GM08714 (cell line): ENCODE results near the gene CLDN25.
"Not testable (repeated sequence)": the region's sequence is repeated elsewhere in the genome, so short reads cannot be mapped to it uniquely, and the experiment has no call there.

ENCODE experiments used
- H3K4me3 ChIP-seq: fragments of 200-500 bp; sonication (Bioruptor generic); 2 replicates; pipeline ENCODE4 v1.5.1; 2014; ENCODE audit warnings: mild to moderate bottlenecking, low read length, inconsistent platforms
- ZNF274 ChIP-seq: IDR thresholded peaks from 2 replicates; pipeline ENCODE4 v1.6.1; 2012; ENCODE audit warnings: mild to moderate bottlenecking, low read depth, low read length

The CLDN25 gene

GRCh38 chr11:113779496-113779895, at the start of gene CLDN25:
CLDN25 (plus strand) TSS chr11:113779796; CDS start chr11:113779796, 0 bp downstream.
- no peak within 1 kb of the TSS for H3K4me3 ChIP-seq
- TF ChIP-seq ZNF274: no peak

GRCh38 chr11:113730887-113731726, 48.5 kb upstream of the CLDN25 start:
- TF ChIP-seq ZNF274: no peak
- H3K4me3 ChIP-seq: no peak overlapping the region

GRCh38 chr11:113732092-113732491, 47.5 kb upstream of the CLDN25 start:
- no peak for TF ChIP-seq ZNF274
- no peak overlapping the region for H3K4me3 ChIP-seq

GRCh38 chr11:113736323-113736722, 43.3 kb upstream of the CLDN25 start:
- no peak overlapping the region for H3K4me3 ChIP-seq
- no peak for TF ChIP-seq ZNF274

GRCh38 chr11:113752932-113753331, 26.7 kb upstream of the CLDN25 start:
- H3K4me3 ChIP-seq: no peak overlapping the region
- TF ChIP-seq ZNF274: no peak

GRCh38 chr11:113760241-113760640, 19.4 kb upstream of the CLDN25 start:
- TF ChIP-seq ZNF274: no peak
- no peak overlapping the region for H3K4me3 ChIP-seq

GRCh38 chr11:113763040-113763439, 16.6 kb upstream of the CLDN25 start:
- not testable (repeated sequence) for H3K4me3 ChIP-seq

- TF ChIP-seq ZNF274: no peak
- H3K4me3 ChIP-seq: no peak overlapping the region
Measured at GRCh38 chr11:113764527-113765219, 14.9 kb upstream of the CLDN25 start.

GRCh38 chr11:113771964-113772363, 7.6 kb upstream of the CLDN25 start:
- TF ChIP-seq ZNF274: no peak
- no peak overlapping the region; the same call in 1 of the 2 replicates for H3K4me3 ChIP-seq

- H3K4me3 ChIP-seq: peak overlapping the region; percentile 87
- TF ChIP-seq ZNF274: no peak
Measured at GRCh38 chr11:113773092-113773415, 6.5 kb upstream of the CLDN25 start.

GRCh38 chr11:113773416-113774173, 6.0 kb upstream of the CLDN25 start, which contains the start of gene ZW10:
ZW10 (minus strand) TSS chr11:113773692; CDS start chr11:113773666, 26 bp downstream.
- peak within 1 kb of the TSS; percentile 87 for H3K4me3 ChIP-seq
- TF ChIP-seq ZNF274: no peak

- TF ChIP-seq ZNF274: no peak
Measured at GRCh38 chr11:113774174-113774503, 5.5 kb upstream of the CLDN25 start.

GRCh38 chr11:113778111-113778910, 1.3 kb upstream of the CLDN25 start:
- H3K4me3 ChIP-seq: no peak overlapping the region
- TF ChIP-seq ZNF274: no peak

More at GRCh38 chr11:113774174-113774503, 5.5 kb upstream of the CLDN25 start:
- peak overlapping the region; percentile 87 for H3K4me3 ChIP-seq

GRCh38 chr11:113781682-113782081, 2.1 kb downstream of the CLDN25 start:
- TF ChIP-seq ZNF274: no peak
- no peak overlapping the region for H3K4me3 ChIP-seq
